ENCODE measurements around the gene LIMA1. TPM values are rescaled to one million over a fixed set of nuclear protein-coding genes. Genes with fewer than 3 reads are reported as not detected.
A peak's percentile ranks its signal among the peaks of the same experiment; 100 is the strongest.

LIMA1 gene
- total and polyA plus RNA-seq, 9 of the 15 experiments (the other 6 are each of a cell fraction or from before 2014, with no cell fraction given) = 20.2 to 37.8 (median 27.3) TPM

GRCh38 chr12:50246873-50247612 is 36.3 kb downstream of the LIMA1 start (continued):
- TF ChIP-seq TCF15 (CRISPR knock-in tag; IDR thresholded peaks at IDR 0.05) (no peak), ZNF764 (CRISPR knock-in tag; IDR thresholded peaks at IDR 0.05; ENCODE audit: low read depth) (no peak), NR2F6 (CRISPR knock-in tag; IDR thresholded peaks at IDR 0.05) (no peak), CBFA2T2 (conservative IDR thresholded peaks at IDR 0.05) (peak; percentile 67), PRDM10 (IDR thresholded peaks at IDR 0.05; ENCODE audit: partially characterized antibody) (peak; percentile 76), TCF7L2 (IDR thresholded peaks at IDR 0.05; ENCODE audit: low read depth, low read length) (no peak), ZNF518B (CRISPR knock-in tag; IDR thresholded peaks at IDR 0.05) (no peak), SREBF1 (IDR thresholded peaks at IDR 0.05; ENCODE audit: borderline replicate concordance, low read depth, low read length) (no peak), RNF2 (IDR thresholded peaks at IDR 0.05) (peak; percentile 71; the same call in 1 of the 2 replicates), SAFB2 (IDR thresholded peaks at IDR 0.05; ENCODE audit: borderline replicate concordance, low read depth, low read length, severe bottlenecking) (no peak), GABPB1 (CRISPR knock-in tag; IDR thresholded peaks at IDR 0.05) (no peak), NR2C2 (CRISPR knock-in tag; IDR thresholded peaks at IDR 0.05) (no peak), NR2C2 (tag; IDR thresholded peaks at IDR 0.05) (peak; percentile 83), ZNF431 (CRISPR knock-in tag; IDR thresholded peaks at IDR 0.05) (no peak), XRCC3 (IDR thresholded peaks at IDR 0.05) (no peak), BRF1 (IDR thresholded peaks at IDR 0.05; ENCODE audit: borderline replicate concordance, extremely low read depth, insufficient read length) (no peak), FIP1L1 (IDR thresholded peaks at IDR 0.05; ENCODE audit: low read depth, low read length, poor library complexity, severe bottlenecking) (no peak)
- TF ChIP-seq, protein P1, sequence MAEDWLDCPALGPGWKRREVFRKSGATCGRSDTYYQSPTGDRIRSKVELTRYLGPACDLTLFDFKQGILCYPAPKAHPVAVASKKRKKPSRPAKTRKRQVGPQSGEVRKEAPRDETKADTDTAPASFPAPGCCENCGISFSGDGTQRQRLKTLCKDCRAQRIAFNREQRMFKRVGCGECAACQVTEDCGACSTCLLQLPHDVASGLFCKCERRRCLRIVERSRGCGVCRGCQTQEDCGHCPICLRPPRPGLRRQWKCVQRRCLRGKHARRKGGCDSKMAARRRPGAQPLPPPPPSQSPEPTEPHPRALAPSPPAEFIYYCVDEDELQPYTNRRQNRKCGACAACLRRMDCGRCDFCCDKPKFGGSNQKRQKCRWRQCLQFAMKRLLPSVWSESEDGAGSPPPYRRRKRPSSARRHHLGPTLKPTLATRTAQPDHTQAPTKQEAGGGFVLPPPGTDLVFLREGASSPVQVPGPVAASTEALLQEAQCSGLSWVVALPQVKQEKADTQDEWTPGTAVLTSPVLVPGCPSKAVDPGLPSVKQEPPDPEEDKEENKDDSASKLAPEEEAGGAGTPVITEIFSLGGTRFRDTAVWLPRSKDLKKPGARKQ (CRISPR knock-in tag; IDR thresholded peaks at IDR 0.05) = no peak
